Progenitor cell of endocrine pancreas (in vitro differentiated cells): Measurements from ENCODE around the gene GPC3. TPM values are rescaled to one million over a fixed set of nuclear protein-coding genes. Genes with fewer than 3 reads are reported as not detected.
"Not testable (repeated sequence)": the region's sequence is repeated elsewhere in the genome, so short reads cannot be mapped to it uniquely, and the experiment has no call there.

ENCODE experiments used
- DNase-seq: peaks from one replicate; pipeline ENCODE4 v3.0.0; 2021; ENCODE audit warnings: low spot score; ENCODE audit not compliant: unreplicated experiment
- H3K27ac Mint-ChIP-seq: 2 replicates; pipeline ENCODE4 v1.8.0; 2021; ENCODE audit warnings: mild to moderate bottlenecking, moderate library complexity, mixed read lengths
- H3K27me3 Mint-ChIP-seq: 2 replicates; pipeline ENCODE4 v1.8.0; 2021; ENCODE audit warnings: mixed read lengths
- H3K36me3 Mint-ChIP-seq: 2 replicates; pipeline ENCODE4 v1.8.0; 2022; ENCODE audit warnings: mixed read lengths; ENCODE audit not compliant: insufficient read depth
- H3K4me1 Mint-ChIP-seq: 2 replicates; pipeline ENCODE4 v1.8.0; 2021; ENCODE audit warnings: low read depth, mixed read lengths
- H3K4me3 Mint-ChIP-seq: 2 replicates; pipeline ENCODE4 v1.8.0; 2021; ENCODE audit warnings: low read depth, mild to moderate bottlenecking, moderate library complexity, mixed read lengths
- H3K9me3 Mint-ChIP-seq: 2 replicates; pipeline ENCODE4 v1.8.0; 2021; ENCODE audit warnings: low read depth, mixed read lengths
- total RNA-seq: library from RNA; stranded (reverse); gene quantifications from 2 replicates; pipeline ENCODE4 v1.2.1, GENCODE V29; 2021
- TF ChIP-seq, protein P1 (sequence below): fragments of 200-600 bp; sonication (generic); IDR thresholded peaks from one replicate; pipeline ENCODE4 v1.5.0; 2021; ENCODE audit warnings: antibody characterized with exemption, mild to moderate bottlenecking; ENCODE audit not compliant: unreplicated experiment

Gene GPC3
- total RNA-seq, 1 donor from 2014 or later, result 197 TPM

DNA sequence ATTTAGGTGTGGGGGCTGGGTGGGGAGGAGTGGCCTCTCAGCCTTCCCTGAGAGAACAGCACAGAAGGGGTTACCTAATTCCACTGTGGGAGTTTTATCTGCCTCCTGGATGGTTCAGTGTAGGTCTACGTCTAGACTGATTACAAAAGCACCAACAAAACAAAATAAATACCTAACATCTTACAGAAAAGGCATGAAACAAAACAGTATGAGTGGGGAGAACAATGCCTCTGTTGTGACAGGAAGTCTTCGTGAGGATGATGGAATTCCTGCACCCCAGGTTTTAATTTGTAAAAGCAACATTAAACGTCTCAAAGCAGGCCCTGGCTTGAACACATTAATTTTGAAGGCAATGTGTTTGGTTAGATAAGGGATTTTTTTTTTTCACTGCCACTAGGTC lies 458.0 kb downstream of the GPC3 start:
- H3K4me3 Mint-ChIP-seq, result no peak overlapping the region
- peaks cover 6% of the 10 kb centered on the region for H3K4me1 Mint-ChIP-seq
- no peak overlapping the region for H3K27ac Mint-ChIP-seq
- TF ChIP-seq, protein P1, sequence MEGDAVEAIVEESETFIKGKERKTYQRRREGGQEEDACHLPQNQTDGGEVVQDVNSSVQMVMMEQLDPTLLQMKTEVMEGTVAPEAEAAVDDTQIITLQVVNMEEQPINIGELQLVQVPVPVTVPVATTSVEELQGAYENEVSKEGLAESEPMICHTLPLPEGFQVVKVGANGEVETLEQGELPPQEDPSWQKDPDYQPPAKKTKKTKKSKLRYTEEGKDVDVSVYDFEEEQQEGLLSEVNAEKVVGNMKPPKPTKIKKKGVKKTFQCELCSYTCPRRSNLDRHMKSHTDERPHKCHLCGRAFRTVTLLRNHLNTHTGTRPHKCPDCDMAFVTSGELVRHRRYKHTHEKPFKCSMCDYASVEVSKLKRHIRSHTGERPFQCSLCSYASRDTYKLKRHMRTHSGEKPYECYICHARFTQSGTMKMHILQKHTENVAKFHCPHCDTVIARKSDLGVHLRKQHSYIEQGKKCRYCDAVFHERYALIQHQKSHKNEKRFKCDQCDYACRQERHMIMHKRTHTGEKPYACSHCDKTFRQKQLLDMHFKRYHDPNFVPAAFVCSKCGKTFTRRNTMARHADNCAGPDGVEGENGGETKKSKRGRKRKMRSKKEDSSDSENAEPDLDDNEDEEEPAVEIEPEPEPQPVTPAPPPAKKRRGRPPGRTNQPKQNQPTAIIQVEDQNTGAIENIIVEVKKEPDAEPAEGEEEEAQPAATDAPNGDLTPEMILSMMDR, result no peak
- H3K36me3 Mint-ChIP-seq, result peaks cover under 1% of the 10 kb centered on the region
- no peaks in the 10 kb centered on the region for H3K9me3 Mint-ChIP-seq
- no peak for DNase-seq
- no peaks in the 10 kb centered on the region for H3K27me3 Mint-ChIP-seq

DNA sequence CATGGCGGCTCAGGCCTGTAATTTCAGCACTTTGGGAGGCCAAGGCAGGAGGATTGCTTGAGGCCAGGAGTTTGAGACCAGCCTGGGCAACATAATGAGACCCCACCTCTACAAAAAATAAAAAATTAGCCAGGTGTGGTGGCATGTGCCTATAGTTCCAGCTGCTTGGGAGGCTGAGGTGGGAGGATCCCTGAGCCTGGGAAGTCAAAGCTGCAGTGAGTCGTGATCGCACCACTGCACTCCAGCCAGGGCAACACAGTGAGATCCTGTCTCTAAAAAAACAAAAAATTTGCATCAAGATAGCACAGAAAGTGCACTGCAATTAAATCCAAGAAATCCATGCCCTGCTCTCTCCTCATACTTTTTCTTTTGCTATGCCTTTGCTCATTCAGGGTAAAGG lies 458.6 kb downstream of the GPC3 start:
- H3K9me3 Mint-ChIP-seq, H3K36me3 Mint-ChIP-seq, H3K4me1 Mint-ChIP-seq, H3K27ac Mint-ChIP-seq, H3K27me3 Mint-ChIP-seq, DNase-seq, H3K4me3 Mint-ChIP-seq: not testable (repeated sequence)

DNA sequence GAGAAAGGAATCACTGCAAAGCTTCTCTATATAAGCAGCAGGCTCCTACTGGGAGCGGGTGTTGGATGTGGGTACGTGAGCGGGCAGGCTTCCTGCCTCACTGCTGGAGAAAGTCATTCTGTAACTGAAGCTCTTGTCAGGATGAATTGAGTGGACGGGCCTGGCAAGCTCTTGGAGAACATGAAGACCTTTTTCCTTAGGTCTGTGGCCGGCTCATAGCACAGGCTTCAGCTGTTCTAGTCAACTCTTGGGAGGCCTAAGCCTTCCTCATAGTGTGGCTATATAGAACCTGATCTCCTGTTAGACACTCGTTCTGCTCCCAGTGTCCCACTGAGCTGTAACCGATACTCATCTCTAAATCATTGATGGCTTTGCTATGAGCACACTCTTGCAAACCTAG lies 461.9 kb downstream of the GPC3 start:
- no peaks in the 10 kb centered on the region for H3K9me3 Mint-ChIP-seq
- H3K27me3 Mint-ChIP-seq, result no peaks in the 10 kb centered on the region
- H3K36me3 Mint-ChIP-seq, result no peaks in the 10 kb centered on the region
- H3K4me1 Mint-ChIP-seq, result peaks cover 6% of the 10 kb centered on the region
- TF ChIP-seq, protein P1, result no peak
- DNase-seq, result no peak
- H3K27ac Mint-ChIP-seq, result no peak overlapping the region
- no peak overlapping the region for H3K4me3 Mint-ChIP-seq

DNA sequence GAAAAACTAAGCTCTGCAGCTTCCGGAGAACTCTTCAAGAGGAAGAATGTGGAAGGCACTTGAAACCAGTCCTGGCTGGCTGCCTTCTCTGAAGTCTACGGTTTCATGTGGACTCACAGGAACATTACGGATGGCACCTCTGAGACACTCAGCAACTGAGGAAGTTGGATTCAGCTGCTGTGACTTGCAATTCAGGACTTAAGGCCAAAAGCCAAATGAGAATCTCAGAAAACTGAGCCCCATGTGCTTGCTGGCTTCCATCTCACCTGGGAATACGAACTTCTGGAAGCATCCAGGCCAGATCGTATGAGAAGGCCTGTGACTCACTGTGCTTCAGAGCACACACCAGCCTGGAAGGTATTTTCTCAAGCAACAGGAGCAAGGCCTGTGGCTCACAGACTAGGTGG lies 462.3 kb downstream of the GPC3 start:
- Mint-ChIP-seq H3K4me1 (peaks cover 6% of the 10 kb centered on the region), H3K9me3 (peaks cover 3% of the 10 kb centered on the region), H3K27ac (no peak overlapping the region)

DNA sequence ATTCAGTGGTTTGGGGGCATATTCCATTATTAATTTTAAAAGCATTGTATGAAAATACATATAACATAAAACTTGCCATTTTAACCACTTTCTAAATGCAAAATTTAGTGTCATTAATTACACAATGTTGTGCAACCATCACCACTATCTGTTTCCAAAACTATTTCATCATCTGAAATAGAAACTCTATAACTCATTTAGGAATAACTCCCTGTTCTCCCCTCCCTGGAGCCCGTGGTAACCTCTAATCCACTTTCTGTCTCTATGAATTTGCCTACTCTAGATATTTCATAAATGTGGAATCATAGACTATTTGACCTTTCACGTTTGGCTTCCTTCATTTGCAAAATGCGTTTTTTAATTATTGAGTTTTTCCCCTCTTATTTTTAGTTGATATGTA lies 468.7 kb downstream of the GPC3 start:
- Mint-ChIP-seq H3K4me3 (no peak overlapping the region), H3K36me3 (no peaks in the 10 kb centered on the region), H3K27ac (no peak overlapping the region), H3K27me3 (no peaks in the 10 kb centered on the region), H3K9me3 (peaks cover 5% of the 10 kb centered on the region), H3K4me1 (peaks cover 4% of the 10 kb centered on the region)
- TF ChIP-seq, protein P1, result no peak
- DNase-seq, result no peak

More for the DNA sequence above, 462.3 kb downstream of the GPC3 start:
- TF ChIP-seq, protein P1, result no peak
- DNase-seq, result no peak
- Mint-ChIP-seq H3K36me3 (no peaks in the 10 kb centered on the region), H3K27me3 (no peaks in the 10 kb centered on the region), H3K4me3 (no peak overlapping the region)

DNA sequence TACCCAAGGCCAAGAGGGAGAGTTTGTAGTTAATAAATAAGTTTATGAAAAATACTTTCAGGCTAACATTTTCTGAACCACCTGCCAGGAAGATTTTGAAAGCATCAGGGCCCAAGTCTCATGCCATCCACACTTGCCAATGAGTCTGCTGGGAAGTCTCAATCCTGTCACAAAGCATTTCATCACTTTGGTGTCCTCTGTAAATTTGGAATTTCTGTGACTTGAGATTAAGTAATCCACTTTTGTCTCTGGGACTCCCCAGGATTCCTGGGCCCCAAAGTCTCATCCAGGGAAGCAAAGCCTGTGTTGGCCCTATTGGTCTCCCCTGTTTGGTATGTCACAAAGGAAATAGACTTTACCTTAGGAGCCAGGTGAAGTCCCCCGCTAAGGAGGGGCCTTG lies 470.9 kb downstream of the GPC3 start:
- no peaks in the 10 kb centered on the region for H3K36me3 Mint-ChIP-seq
- no peaks in the 10 kb centered on the region for H3K27me3 Mint-ChIP-seq
- no peak for DNase-seq
- H3K27ac Mint-ChIP-seq, result no peak overlapping the region
- peaks cover 11% of the 10 kb centered on the region for H3K4me1 Mint-ChIP-seq
- peaks cover 5% of the 10 kb centered on the region for H3K9me3 Mint-ChIP-seq
- TF ChIP-seq, protein P1, result no peak
- H3K4me3 Mint-ChIP-seq, result no peak overlapping the region
